Activated naive CD8-positive, alpha-beta T cell treated with anti-CD3 and anti-CD28 coated beads, Interleukin-2, amount 10 ng/mL, durations not matched to agents 7 days and 5 days (primary cell): ENCODE data around the gene C11orf21. TPM values are rescaled to one million over a fixed set of nuclear protein-coding genes. Genes with fewer than 3 reads are reported as not detected.
"Not testable (repeated sequence)": the region's sequence is repeated elsewhere in the genome, so short reads cannot be mapped to it uniquely, and the experiment has no call there.

Experiments used
- ATAC-seq: fragments of 150-1000 bp; cut with Tn5 transposase; one replicate; pipeline ENCODE4 v1.10.0; 2021; ENCODE audit warnings: low read depth, moderate library complexity
- POLR2A ChIA-PET: fragments of 350-600 bp; sonication (Branson Sonifier 250); formaldehyde crosslinking; loops from one replicate; lab custom pipeline; 2021; ENCODE audit warnings: antibody characterized with exemption; lab: Charles Lee
- DNase-seq: peaks from one replicate; pipeline ENCODE4 v3.0.0; 2021
- H3K27ac Mint-ChIP-seq: one replicate; pipeline ENCODE4 v1.8.0; 2022; ENCODE audit warnings: mild to moderate bottlenecking, mixed read lengths
- H3K27me3 Mint-ChIP-seq: one replicate; pipeline ENCODE4 v1.8.0; 2022; ENCODE audit warnings: mild to moderate bottlenecking, moderate library complexity, mixed read lengths
- H3K36me3 Mint-ChIP-seq: one replicate; pipeline ENCODE4 v1.8.0; 2021; ENCODE audit warnings: mild to moderate bottlenecking, mixed read lengths
- H3K4me1 Mint-ChIP-seq: one replicate; pipeline ENCODE4 v1.8.0; 2021; ENCODE audit warnings: mixed read lengths
- H3K4me3 Mint-ChIP-seq: one replicate; pipeline ENCODE4 v1.8.0; 2022; ENCODE audit warnings: mild to moderate bottlenecking, moderate library complexity, mixed read lengths
- H3K9me3 Mint-ChIP-seq: one replicate; pipeline ENCODE4 v1.8.0; 2021; ENCODE audit warnings: mixed read lengths
- total RNA-seq, 2 experiments: library from RNA; stranded (reverse); gene quantifications; one replicate each; pipeline ENCODE4 v1.2.3, GENCODE V29; 2021

Gene C11orf21
- 10 to 100 TPM; 51.0 to 55.3 TPM for total RNA-seq

DNA sequence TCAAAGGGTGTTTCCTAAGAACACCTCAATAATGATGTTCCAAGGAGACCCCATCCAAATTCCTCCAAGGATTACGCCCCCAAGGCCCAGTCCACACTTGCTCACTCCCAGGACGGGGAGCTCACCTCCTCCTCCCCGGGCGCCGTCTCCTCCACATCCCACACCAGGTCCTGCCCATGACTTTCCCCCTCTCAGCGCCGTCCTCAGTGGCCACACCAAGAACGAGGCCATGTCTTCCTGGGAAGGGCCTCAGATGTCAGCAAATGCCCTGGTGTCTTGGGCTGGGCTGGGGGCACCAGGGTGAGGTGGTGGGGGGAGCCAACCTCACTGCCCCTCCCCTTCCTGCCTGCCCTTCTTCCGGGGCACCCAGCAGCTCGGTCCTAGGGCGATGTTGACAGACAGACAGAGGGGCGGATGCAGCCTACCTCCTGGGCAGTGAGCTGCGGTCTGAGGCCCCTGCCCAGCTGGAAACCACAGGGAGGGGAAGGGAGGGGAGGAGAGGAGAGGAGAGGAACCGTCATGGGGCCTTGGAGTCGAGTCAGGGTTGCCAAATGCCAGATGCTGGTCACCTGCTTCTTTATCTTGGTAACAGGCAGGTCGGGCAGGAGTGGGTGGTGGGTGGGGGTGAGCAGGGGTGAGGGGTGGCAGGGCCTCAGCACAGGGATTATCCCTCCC lies at the start of gene C11orf21, which contains the start of gene TSPAN32:
Gene C11orf21 (minus strand): TSS at position 288 of the 675 bp plus-strand sequence. CDS start 110 bp downstream, at position 178.
Gene TSPAN32 (plus strand): TSS at position 383 of the 675 bp plus-strand sequence. CDS start 137 bp downstream, at position 520.
- POLR2A ChIA-PET = interaction anchor here (0.5 to 5.9 kb wide), 14 partner anchors 7 to 1453 kb away, joined by 3 to 32 read pairs (median 4); partner anchors contain the start of genes CD81 and TSSC4
- DNase-seq (peak; percentile 75), ATAC-seq (peak; percentile 59)
- Mint-ChIP-seq H3K27ac (peak within 1 kb of the TSS; percentile 98), H3K9me3 (no peaks in the 10 kb centered on the region), H3K4me1 (peaks cover 36% of the 10 kb centered on the region), H3K4me3 (peak within 1 kb of the TSS; percentile 100), H3K36me3 (peaks cover 18% of the 10 kb centered on the region), H3K27me3 (no peaks in the 10 kb centered on the region)

DNA sequence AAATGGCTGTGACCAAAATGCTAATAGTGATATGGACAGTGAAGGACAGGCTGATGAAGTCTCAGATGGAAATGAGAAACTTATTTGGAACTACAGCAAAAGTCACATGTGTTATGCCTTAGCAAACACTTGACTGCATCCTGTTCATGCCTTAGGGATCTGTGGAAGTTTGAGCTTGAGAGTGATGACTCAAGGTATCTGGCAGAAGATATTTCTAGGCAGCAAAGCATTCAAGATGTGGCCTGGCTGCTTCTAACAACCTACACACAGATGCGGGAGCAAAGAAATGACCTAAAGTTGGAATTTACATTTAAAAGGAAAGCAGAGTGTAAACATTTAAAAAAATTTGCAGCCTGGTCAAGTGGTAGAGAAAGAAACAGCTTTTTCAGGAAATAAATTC lies 47.3 kb upstream of the C11orf21 start:
- no peaks in the 10 kb centered on the region for H3K36me3 Mint-ChIP-seq
- peaks cover 6% of the 10 kb centered on the region for H3K27me3 Mint-ChIP-seq
- no peaks in the 10 kb centered on the region for H3K4me1 Mint-ChIP-seq
- ATAC-seq (no peak), DNase-seq (no peak)
- POLR2A ChIA-PET = no interaction called here
- peaks cover 18% of the 10 kb centered on the region for H3K9me3 Mint-ChIP-seq
- H3K4me3 Mint-ChIP-seq = no peak overlapping the region
- no peak overlapping the region for H3K27ac Mint-ChIP-seq

DNA sequence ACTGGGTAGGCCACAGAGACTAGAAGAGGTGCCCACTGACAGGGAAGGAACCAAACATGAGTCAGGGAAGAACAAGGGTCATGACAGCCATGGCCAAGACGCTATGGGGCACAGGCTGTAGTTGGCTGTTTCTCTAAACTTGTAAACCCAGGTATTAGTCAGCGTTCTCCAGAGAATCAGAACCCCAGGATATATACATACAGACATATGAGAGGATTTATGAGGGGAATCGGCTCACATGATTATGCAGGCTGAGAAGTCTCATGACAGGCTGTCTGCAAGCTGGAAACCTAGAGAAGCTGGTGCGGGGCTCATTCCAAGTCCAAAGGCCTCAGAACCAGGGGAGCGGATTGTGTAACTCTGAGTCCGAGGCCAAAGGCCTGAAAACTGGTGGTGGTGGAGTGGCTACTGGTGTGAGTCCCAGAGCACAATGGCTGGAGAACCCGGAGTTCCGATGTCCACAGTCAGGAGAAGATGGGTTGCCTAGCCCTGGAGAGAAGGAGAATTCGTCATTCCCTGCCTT lies 45.7 kb upstream of the C11orf21 start:
- DNase-seq (no peak), ATAC-seq (no peak)
- POLR2A ChIA-PET = no interaction called here
- H3K27me3 Mint-ChIP-seq = peaks cover 6% of the 10 kb centered on the region
- peaks cover 18% of the 10 kb centered on the region for H3K9me3 Mint-ChIP-seq
- no peak overlapping the region for H3K4me3 Mint-ChIP-seq
- no peaks in the 10 kb centered on the region for H3K36me3 Mint-ChIP-seq
- H3K27ac Mint-ChIP-seq = no peak overlapping the region
- no peaks in the 10 kb centered on the region for H3K4me1 Mint-ChIP-seq

DNA sequence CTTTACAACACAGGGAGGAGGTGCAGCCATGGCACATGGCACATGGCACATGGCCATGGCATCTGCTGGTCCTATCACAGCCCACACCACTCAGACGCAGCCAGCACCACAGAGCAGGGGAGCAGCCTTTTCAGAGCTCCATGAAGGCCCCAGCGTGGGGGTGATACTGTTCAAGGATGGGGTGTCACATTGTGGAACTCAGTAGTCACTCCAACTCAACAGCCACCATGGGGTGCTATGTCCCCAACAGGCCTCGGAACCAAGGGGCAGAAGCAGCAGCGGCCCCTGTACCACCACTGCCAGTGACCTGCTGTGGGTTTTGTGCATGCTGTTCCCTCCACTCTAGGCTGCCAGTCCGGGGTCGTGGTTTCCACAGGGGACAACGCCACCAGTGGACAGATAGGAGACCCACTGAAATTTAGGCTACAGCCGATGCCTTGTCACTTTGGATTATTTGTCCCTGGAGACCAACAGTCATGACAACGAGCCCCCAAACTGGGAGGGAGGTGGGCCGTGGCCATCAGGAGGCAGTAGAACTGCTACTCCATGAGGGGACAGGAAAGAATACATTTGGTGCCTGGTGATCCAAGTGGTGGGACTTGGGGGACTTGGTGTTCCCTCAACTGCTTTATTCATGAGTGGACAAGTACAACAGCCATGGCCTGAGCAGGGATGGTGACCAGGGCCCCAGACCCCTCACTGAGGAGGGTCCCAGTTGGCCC lies 45.0 kb upstream of the C11orf21 start:
- H3K4me3 Mint-ChIP-seq = no peak overlapping the region
- no peaks in the 10 kb centered on the region for H3K4me1 Mint-ChIP-seq
- no peak for DNase-seq
- peaks cover 18% of the 10 kb centered on the region for H3K9me3 Mint-ChIP-seq
- H3K36me3 Mint-ChIP-seq = no peaks in the 10 kb centered on the region
- H3K27ac Mint-ChIP-seq = no peak overlapping the region
- ATAC-seq = no peak
- H3K27me3 Mint-ChIP-seq = peaks cover 6% of the 10 kb centered on the region
- POLR2A ChIA-PET = no interaction called here

DNA sequence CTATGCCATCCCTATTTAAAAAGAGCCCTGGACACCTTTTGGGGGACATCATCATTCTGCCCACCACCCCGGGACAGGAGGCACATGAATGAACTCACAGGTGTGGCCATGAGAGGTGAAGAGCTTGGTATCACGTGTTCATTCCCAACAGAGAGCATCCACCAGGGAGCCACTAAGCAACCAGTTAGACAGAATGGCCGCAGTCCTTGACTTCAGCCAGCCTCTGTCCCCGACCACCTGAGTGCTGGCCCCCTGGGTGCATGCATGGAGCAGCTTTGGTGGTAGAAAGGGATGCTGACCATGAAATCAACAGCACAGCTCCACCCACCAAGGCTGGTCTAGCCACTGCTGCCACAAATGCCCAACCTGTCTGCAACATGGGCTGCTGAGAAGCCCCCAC lies 44.3 kb upstream of the C11orf21 start:
- ATAC-seq (no peak), DNase-seq (no peak)
- no peak overlapping the region for H3K27ac Mint-ChIP-seq
- H3K4me1 Mint-ChIP-seq = no peaks in the 10 kb centered on the region
- POLR2A ChIA-PET = no interaction called here
- H3K27me3 Mint-ChIP-seq = peaks cover 6% of the 10 kb centered on the region
- H3K9me3 Mint-ChIP-seq = peaks cover 18% of the 10 kb centered on the region
- H3K36me3 Mint-ChIP-seq = no peaks in the 10 kb centered on the region
- no peak overlapping the region for H3K4me3 Mint-ChIP-seq

DNA sequence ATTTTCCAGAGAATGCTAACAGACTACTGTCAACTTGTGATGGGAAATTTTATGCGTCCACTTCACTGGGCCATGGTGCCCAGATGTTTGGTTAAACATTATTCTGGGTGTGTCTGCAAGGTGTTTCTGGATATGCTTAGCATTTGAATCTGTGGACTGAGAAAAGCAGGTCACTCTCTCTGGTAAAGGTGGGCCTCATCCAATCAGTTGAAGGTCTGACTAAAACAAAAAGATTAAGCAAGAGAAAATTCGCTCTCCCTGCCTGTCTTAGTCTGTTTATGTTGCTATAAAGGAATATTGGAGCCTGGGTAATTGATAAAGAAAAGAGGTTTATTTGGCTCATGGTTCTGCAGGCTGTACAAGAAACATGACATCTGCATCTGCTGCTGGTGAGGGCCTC lies 43.3 kb upstream of the C11orf21 start:
- ATAC-seq (no peak), DNase-seq (no peak)
- Mint-ChIP-seq H3K4me3 (no peak overlapping the region), H3K36me3 (no peaks in the 10 kb centered on the region), H3K4me1 (no peaks in the 10 kb centered on the region), H3K27ac (no peak overlapping the region), H3K9me3 (peaks cover 16% of the 10 kb centered on the region), H3K27me3 (peaks cover 6% of the 10 kb centered on the region)
- POLR2A ChIA-PET = no interaction called here

DNA sequence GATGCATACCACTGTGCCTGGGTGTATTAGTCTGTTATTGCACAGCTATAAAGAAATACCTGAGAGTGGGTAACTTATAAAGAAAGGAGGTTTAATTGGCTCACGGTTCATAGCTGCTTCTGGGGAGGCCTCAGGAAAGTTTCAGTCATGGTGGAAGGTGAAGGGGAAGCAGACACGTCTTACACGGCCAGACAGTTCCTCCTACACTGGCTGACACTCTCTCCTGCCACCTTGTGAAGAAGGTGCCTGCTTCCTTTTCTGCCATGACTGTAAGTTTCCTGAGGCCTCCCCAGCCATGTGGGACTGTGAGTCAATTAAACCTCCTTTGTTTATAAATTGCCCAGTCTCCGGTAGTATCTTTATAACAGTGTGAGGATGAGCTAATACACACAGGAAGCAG lies 41.8 kb upstream of the C11orf21 start:
- no peak overlapping the region for H3K4me3 Mint-ChIP-seq

DNA sequence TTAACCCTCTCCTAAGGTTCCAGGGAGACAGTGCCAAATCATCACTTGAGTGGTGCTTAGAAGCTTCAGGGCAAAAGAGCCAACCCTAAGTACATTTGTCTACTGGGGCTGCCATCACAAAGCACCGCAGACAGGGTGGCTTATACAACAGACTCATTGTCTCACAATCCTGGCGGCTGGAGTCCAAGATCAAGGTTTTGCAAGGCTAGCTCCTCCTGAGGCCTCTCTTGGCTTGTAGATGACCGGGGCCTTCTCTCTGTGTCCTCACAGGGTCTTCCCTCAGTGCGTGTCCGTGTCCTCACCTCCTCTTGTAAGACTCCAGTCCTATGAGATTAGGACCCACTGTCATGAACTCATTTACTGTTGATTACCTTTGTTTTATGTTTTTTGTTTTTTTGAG lies 41.3 kb upstream of the C11orf21 start:
- H3K27me3 Mint-ChIP-seq = peaks cover 8% of the 10 kb centered on the region
- POLR2A ChIA-PET = no interaction called here
- no peak for DNase-seq

More for the DNA sequence above, 41.8 kb upstream of the C11orf21 start:
- DNase-seq = no peak
- Mint-ChIP-seq H3K4me1 (no peaks in the 10 kb centered on the region), H3K36me3 (no peaks in the 10 kb centered on the region), H3K27ac (no peak overlapping the region), H3K9me3 (peaks cover 12% of the 10 kb centered on the region), H3K27me3 (peaks cover 6% of the 10 kb centered on the region)
- ATAC-seq = no peak
- POLR2A ChIA-PET = no interaction called here

DNA sequence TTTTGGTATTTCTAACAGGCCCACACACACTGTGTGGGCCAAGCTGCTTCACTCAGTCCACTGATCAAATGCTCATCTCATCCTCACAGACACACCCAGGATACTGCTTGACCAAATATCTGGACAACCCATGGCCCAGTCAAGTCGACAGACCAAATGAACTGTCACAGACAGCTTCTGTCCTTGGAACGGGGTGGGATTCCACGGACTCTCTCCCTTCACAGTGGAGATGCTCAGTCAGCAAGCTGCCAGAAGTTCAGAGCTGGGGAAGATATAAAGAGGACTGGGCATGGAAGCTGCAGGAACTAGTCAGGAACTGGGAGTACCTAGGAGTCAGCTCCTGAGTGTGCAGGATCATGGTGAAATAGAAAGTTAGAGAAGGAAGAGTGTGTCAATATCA lies 40.8 kb upstream of the C11orf21 start:
- H3K4me1 Mint-ChIP-seq = no peaks in the 10 kb centered on the region
- peaks cover 10% of the 10 kb centered on the region for H3K27me3 Mint-ChIP-seq
- H3K9me3 Mint-ChIP-seq = peaks cover 8% of the 10 kb centered on the region
- no peak overlapping the region for H3K4me3 Mint-ChIP-seq
- DNase-seq (no peak), ATAC-seq (no peak)
- no peaks in the 10 kb centered on the region for H3K36me3 Mint-ChIP-seq
- POLR2A ChIA-PET = no interaction called here
- H3K27ac Mint-ChIP-seq = no peak overlapping the region

More for the DNA sequence above, 41.3 kb upstream of the C11orf21 start:
- Mint-ChIP-seq H3K4me1 (no peaks in the 10 kb centered on the region), H3K27ac (no peak overlapping the region), H3K4me3 (no peak overlapping the region), H3K36me3 (no peaks in the 10 kb centered on the region), H3K9me3 (peaks cover 9% of the 10 kb centered on the region)
- ATAC-seq = no peak

DNA sequence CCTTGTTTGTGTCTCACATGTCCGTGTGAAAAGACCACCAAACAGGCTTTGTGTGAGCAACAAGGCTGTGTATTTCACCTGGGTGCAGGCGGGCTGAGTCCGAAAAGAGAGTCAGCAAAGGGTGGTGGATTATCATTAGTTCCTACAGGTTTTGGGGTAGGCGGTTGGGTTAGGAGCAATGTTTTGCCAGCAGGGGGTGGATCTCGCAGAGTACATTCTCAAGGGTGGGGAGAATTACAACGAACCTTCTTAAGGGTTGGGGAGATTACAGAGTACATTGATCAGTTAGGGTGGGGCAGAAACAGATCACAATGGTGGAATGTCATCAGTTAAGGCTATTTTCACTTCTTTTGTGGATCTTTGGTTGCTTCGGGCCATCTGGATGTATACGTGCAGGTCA lies 37.0 kb upstream of the C11orf21 start:
- H3K36me3 Mint-ChIP-seq, H3K4me1 Mint-ChIP-seq, ATAC-seq, POLR2A ChIA-PET, DNase-seq, H3K4me3 Mint-ChIP-seq, H3K27ac Mint-ChIP-seq, H3K9me3 Mint-ChIP-seq: not testable (repeated sequence)
- H3K27me3 Mint-ChIP-seq = peaks cover 22% of the 10 kb centered on the region

DNA sequence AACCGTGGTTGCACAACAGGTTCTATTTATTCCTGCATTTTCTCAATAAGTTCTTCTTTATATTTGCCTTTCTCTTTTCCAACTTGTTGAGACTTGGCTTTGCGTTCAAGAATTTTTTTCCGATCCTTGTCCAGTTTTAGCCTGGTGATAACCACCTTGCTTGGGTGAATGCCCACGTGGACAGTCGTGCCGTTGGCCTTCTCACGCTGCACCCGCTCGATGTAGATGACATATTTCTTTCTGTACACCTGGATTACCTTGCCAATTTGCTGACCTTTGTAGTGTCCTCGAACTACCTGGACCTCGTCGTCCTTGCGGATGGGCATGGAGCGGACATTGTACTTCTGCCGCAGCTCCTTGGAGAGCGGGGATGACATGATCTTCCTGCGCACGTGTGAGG lies 33.6 kb upstream of the C11orf21 start:
- H3K27me3 Mint-ChIP-seq = peaks cover 25% of the 10 kb centered on the region
- H3K4me1 Mint-ChIP-seq, DNase-seq, H3K36me3 Mint-ChIP-seq, H3K9me3 Mint-ChIP-seq, POLR2A ChIA-PET, H3K27ac Mint-ChIP-seq, ATAC-seq, H3K4me3 Mint-ChIP-seq: not testable (repeated sequence)

DNA sequence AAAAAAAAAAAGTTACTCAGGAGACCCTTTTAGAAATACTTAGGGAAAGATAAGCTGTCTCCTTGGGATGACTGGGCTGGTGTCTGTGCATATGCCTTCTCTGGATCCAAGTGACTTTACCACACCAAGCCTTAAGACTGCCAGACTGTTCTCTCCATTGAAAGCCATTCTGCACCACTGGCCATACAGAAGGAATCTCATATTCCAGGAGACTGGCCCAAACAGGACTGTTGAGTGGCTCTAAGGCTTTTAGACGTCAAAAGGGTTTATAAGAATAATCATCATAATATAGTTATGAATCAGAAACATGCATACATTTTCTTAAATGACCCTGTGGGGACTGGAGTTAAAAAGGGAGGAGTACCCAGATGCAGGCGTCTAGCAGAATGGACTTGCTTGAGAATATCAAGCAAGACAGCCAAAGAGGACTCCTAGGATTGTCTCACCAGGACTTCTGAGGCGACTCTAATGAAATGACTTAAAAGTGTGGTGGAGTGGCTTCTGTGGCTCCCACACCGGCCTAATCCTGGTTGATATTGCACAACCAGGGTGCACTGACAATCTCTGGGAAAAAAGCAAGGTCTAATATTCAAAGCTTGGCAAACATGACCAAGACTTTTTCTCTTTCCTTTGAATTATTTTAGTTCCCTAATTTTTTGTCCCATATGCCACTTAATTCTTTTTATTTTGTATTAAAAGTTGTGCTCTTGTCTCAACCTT lies 31.9 kb upstream of the C11orf21 start:
- H3K36me3 Mint-ChIP-seq, H3K4me3 Mint-ChIP-seq, ATAC-seq, H3K9me3 Mint-ChIP-seq, POLR2A ChIA-PET, H3K4me1 Mint-ChIP-seq, DNase-seq, H3K27ac Mint-ChIP-seq: not testable (repeated sequence)
- peaks cover 23% of the 10 kb centered on the region for H3K27me3 Mint-ChIP-seq

DNA sequence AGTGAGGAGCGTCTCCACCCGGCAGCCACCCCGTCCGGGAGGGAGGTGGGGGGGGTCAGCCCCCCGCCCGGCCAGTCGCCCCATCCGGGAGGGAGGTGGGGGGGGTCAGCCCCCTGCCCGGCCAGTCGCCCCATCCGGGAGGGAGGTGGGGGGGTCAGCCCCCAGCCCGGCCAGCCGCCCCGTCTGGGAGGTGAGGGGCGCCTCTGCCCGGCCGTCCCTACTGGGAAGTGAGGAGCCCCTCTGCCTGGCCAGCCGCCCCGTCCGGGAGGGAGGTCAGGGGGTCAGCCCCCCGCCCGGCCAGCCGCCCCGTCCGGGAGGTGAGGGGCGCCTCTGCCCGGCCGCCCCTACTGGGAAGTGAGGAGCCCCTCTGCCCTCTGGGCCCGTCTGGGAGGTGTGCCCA lies 30.9 kb upstream of the C11orf21 start:
- DNase-seq, POLR2A ChIA-PET, H3K9me3 Mint-ChIP-seq, ATAC-seq, H3K36me3 Mint-ChIP-seq, H3K27ac Mint-ChIP-seq, H3K4me1 Mint-ChIP-seq, H3K4me3 Mint-ChIP-seq: not testable (repeated sequence)
- peaks cover 23% of the 10 kb centered on the region for H3K27me3 Mint-ChIP-seq
